ENCODE measurements around the gene XIAP.
A peak's percentile ranks its signal among the peaks of the same experiment; 100 is the strongest.

XIAP gene

GRCh38 chrX:123960956-123961267 is 101.1 kb downstream of the XIAP start:
- DNase-seq (ENCODE audit: low read depth) = no peak

- DNase-seq (ENCODE audit: low read depth) = peak; percentile 89
These were observed 101.6 kb downstream of the XIAP start, which contains the start of gene STAG2 for GRCh38 chrX:123961268-123962005. Gene STAG2 (plus strand): TSS chrX:123961706. CDS start chrX:124022628, 60,922 bp downstream.

GRCh38 chrX:123962006-123962467 is 102.2 kb downstream of the XIAP start:
- DNase-seq (ENCODE audit: low read depth) = no peak

- peak; percentile 96 for DNase-seq (ENCODE audit: low read depth)
These were observed 103.0 kb downstream of the XIAP start for GRCh38 chrX:123962794-123963373.
